SJSA1 (cell line): ENCODE data around the gene RNF113B. TPM values are rescaled to one million over a fixed set of nuclear protein-coding genes. Genes with fewer than 3 reads are reported as not detected.

Experiments used
- DNase-seq, 2 experiments: peaks; one replicate each; pipeline ENCODE4 v3.0.0-alpha.2; 2015 to 2020; ENCODE audit warnings: low spot score in 2 of 2, low read depth in 1 of 2
- H3K27ac ChIP-seq: fragments of 250-450 bp; sonication (Bioruptor Pico); 2 replicates; pipeline ENCODE4 v1.5.1; 2020; ENCODE audit warnings: mild to moderate bottlenecking, moderate library complexity
- H3K27me3 ChIP-seq: fragments of 250-450 bp; sonication (Bioruptor Pico); replicated peaks from 2 replicates; pipeline ENCODE4 v1.5.1; 2020; ENCODE audit warnings: mild to moderate bottlenecking, moderate library complexity
- H3K36me3 ChIP-seq: fragments of 250-450 bp; sonication (Bioruptor Pico); 2 replicates; pipeline ENCODE4 v1.5.1; 2020; ENCODE audit warnings: mild to moderate bottlenecking
- H3K4me1 ChIP-seq: fragments of 250-450 bp; sonication (Bioruptor Pico); replicated peaks from 2 replicates; pipeline ENCODE4 v1.6.1; 2021; ENCODE audit warnings: mild to moderate bottlenecking
- H3K4me3 ChIP-seq: fragments of 250-450 bp; sonication (Bioruptor Pico); 2 replicates; pipeline ENCODE4 v1.5.1; 2020; ENCODE audit warnings: mild to moderate bottlenecking
- H3K9me3 ChIP-seq: fragments of 250-450 bp; sonication (Bioruptor Pico); replicated peaks from 2 replicates; pipeline ENCODE4 v1.5.1; 2020; ENCODE audit warnings: mild to moderate bottlenecking
- total RNA-seq: library from RNA; depleted of rRNA; stranded (reverse); fragments of >200 nt; shearing (Covaris generic); gene quantifications from 2 replicates; pipeline ENCODE4 v1.2.3, GENCODE V29; 2014

Gene RNF113B
- total RNA-seq, 1 experiment from 2014 or later, result not detected

- Histone ChIP-seq H3K36me3 (peaks cover 8% of the 10 kb centered on the region; the same call in 1 of the 2 replicates), H3K4me1 (peaks cover 11% of the 10 kb centered on the region), H3K27ac (no peak overlapping the region), H3K9me3 (no peaks in the 10 kb centered on the region), H3K4me3 (no peak overlapping the region), H3K27me3 (no peaks in the 10 kb centered on the region)
- no peak for DNase-seq
These were observed 22.4 kb upstream of the RNF113B start for GRCh38 chr13:98199480-98199879.

- H3K4me1 ChIP-seq, result peaks cover 11% of the 10 kb centered on the region
- 0 out of 2 replicates have a peak, but pooled peaks cover 3% of the 10 kb centered on the region for H3K36me3 ChIP-seq
- no peak for DNase-seq
- H3K27me3 ChIP-seq, result no peaks in the 10 kb centered on the region
- no peak overlapping the region for H3K4me3 ChIP-seq
- H3K9me3 ChIP-seq, result no peaks in the 10 kb centered on the region
- no peak overlapping the region for H3K27ac ChIP-seq
These were observed 21.6 kb upstream of the RNF113B start for GRCh38 chr13:98198683-98199082.

- no peak for DNase-seq
These were observed 18.2 kb upstream of the RNF113B start for GRCh38 chr13:98195054-98195791.

GRCh38 chr13:98192008-98192407 lies 14.9 kb upstream of the RNF113B start:
- peaks cover 5% of the 10 kb centered on the region; the same call in 1 of the 2 replicates for H3K4me1 ChIP-seq
- H3K4me3 ChIP-seq, result no peak overlapping the region
- H3K9me3 ChIP-seq, result no peaks in the 10 kb centered on the region
- H3K36me3 ChIP-seq, result no peaks in the 10 kb centered on the region
- H3K27ac ChIP-seq, result no peak overlapping the region
- no peaks in the 10 kb centered on the region for H3K27me3 ChIP-seq
- no peak for DNase-seq

More at GRCh38 chr13:98195054-98195791, 18.2 kb upstream of the RNF113B start:
- Histone ChIP-seq H3K4me1 (peaks cover 16% of the 10 kb centered on the region), H3K36me3 (no peaks in the 10 kb centered on the region), H3K4me3 (no peak overlapping the region), H3K27me3 (no peaks in the 10 kb centered on the region), H3K27ac (no peak overlapping the region), H3K9me3 (no peaks in the 10 kb centered on the region)

DNA sequence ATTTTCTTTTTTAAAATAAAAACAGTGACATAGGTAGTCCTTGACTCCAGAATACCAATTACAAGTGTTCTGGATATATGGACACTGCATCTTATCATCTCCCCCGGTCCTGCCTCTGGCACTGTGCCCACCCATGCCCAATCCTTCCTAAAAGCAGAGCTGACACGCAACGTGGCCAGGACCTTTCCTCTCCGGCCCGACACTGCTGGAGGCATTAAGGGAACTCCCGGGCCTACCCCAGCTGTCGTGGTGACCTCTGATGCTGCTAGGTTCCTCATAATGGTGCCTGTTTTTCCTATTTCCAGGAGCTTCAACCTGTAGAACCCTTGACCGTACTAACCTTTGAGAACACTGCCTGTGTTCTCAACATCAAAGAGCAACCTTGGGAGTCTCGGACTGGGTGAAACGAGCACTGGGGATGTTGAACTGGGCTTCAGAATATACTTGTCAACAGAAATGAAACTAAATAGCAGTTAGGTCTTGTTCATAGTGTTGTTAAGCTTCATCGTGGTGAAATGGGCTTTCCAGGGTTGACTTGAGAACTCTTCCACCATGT lies 13.9 kb upstream of the RNF113B start:
- DNase-seq, result no peak
- no peaks in the 10 kb centered on the region for H3K27me3 ChIP-seq
- H3K9me3 ChIP-seq, result no peaks in the 10 kb centered on the region
- no peak overlapping the region for H3K4me3 ChIP-seq
- peaks cover 5% of the 10 kb centered on the region; the same call in 1 of the 2 replicates for H3K4me1 ChIP-seq
- no peak overlapping the region for H3K27ac ChIP-seq
- no peaks in the 10 kb centered on the region for H3K36me3 ChIP-seq

DNA sequence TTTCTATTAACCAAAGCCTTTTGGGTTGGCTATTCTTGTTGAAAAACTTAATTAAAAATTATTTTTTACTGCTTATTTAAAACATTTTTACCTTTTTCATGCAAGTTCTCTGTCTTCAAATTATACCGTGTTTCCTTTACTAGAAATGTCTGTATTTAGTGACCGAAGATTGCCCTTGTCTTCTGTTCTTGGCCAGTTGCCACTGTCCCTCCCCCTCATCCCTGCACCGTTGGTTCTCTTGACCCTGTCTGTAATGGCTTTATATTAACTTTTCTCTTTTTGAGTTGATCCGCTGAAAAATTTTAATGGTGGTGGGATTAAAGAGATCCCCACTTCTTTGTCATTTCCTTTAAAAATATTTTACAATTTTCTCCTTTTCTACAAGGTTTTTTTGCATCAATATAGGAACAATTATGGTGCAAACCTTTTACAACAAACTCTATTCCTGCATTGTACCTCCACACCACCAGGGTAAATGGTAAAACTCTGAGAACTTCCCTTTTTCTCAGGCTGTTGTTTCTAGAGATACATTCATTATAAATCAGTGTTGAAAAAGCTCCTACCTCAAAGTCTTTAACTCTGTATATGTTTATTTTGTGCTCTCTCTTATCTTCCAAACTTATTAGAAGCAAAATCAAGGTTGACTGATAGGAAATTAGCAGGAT lies 12.9 kb upstream of the RNF113B start:
- H3K36me3 ChIP-seq, result no peaks in the 10 kb centered on the region
- H3K4me1 ChIP-seq, result peaks cover 5% of the 10 kb centered on the region; the same call in 1 of the 2 replicates

DNA sequence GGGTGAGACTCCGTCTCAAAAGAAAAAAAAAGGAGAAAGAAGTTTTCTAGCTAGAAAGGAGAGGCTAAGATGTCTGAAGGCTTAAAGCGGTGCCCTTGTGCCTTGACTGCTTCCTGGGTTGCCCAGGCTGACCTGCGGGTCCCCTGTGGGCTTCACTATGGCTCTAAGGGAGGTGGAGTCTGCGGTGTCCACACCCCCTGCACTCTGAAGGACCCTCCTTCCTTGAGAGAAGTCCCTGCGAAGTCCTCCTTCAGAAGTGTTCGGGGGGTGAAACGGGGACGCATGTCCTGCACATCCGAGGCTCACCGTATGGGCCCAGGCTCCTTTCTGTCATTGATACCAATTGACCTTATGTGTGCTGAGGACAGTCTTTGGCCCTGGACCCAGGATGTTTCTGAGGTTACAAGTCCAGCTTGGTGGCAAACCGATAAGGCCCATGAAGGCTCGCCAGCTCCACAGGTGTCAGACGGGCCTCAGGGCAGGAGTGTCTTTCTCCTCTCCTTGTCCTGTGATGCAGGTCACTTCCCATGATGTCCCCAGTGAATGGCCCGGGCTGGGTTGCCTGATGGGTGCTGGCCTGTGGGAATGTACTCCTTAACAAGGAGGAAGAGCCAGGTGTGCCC lies 11.6 kb upstream of the RNF113B start:
- no peak overlapping the region for H3K27ac ChIP-seq

More for the DNA sequence above, 12.9 kb upstream of the RNF113B start:
- H3K4me3 ChIP-seq, result no peak overlapping the region
- H3K27me3 ChIP-seq, result no peaks in the 10 kb centered on the region
- no peak overlapping the region for H3K27ac ChIP-seq
- no peaks in the 10 kb centered on the region for H3K9me3 ChIP-seq
- no peak for DNase-seq

GRCh38 chr13:98187965-98188261 lies 10.8 kb upstream of the RNF113B start:
- H3K27me3 ChIP-seq, result no peaks in the 10 kb centered on the region
- no peak for DNase-seq
- no peak overlapping the region for H3K27ac ChIP-seq
- H3K4me1 ChIP-seq, result peaks cover 5% of the 10 kb centered on the region; the same call in 1 of the 2 replicates
- H3K9me3 ChIP-seq, result no peaks in the 10 kb centered on the region
- peaks cover 2% of the 10 kb centered on the region; the same call in 1 of the 2 replicates for H3K36me3 ChIP-seq
- no peak overlapping the region for H3K4me3 ChIP-seq

More for the DNA sequence above, 11.6 kb upstream of the RNF113B start:
- Histone ChIP-seq H3K36me3 (peaks cover 2% of the 10 kb centered on the region; the same call in 1 of the 2 replicates), H3K27me3 (no peaks in the 10 kb centered on the region), H3K4me1 (peaks cover 5% of the 10 kb centered on the region; the same call in 1 of the 2 replicates), H3K9me3 (no peaks in the 10 kb centered on the region), H3K4me3 (no peak overlapping the region)
- DNase-seq, result no peak

DNA sequence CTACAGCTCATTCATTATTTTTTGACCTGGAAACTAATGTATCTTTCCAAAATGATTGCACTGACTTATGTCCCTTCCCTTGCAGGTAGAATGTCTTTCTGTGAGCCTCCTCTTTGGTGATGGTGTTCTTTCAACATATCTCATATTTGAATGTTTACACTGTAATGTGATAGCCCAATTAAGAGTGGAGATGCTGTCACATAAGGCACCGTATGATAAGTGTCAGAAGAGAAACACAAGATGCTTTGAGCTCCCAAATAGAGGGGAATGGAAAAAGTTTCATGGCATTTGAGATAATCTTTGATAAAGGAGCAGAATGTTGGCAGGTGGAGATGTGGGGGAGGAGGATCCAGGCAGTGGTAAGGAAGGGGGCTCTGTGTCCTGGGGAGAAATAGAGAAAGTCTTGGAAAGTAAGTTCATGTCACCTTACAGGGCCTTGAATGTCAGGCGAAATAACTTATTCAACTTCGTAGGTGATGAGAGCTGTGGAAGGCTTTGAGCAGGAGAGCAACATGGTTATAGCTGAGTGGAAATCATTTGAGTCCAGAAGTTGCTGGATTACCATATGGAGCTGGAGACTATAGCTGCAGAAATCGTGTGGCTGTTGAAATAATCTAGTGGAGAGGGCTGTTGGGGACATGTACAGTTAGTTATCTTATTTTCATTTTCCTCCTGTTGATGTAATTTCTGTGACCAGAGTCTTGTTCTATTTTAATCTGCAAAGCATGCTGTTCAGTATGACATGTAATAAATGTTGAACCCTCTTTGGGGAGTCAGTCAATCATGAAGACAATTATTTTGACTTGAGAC lies 10.3 kb upstream of the RNF113B start:
- Histone ChIP-seq H3K9me3 (no peaks in the 10 kb centered on the region), H3K27me3 (no peaks in the 10 kb centered on the region), H3K36me3 (peaks cover 2% of the 10 kb centered on the region; the same call in 1 of the 2 replicates), H3K4me1 (peaks cover 5% of the 10 kb centered on the region; the same call in 1 of the 2 replicates), H3K4me3 (no peak overlapping the region), H3K27ac (no peak overlapping the region)
- no peak for DNase-seq

DNA sequence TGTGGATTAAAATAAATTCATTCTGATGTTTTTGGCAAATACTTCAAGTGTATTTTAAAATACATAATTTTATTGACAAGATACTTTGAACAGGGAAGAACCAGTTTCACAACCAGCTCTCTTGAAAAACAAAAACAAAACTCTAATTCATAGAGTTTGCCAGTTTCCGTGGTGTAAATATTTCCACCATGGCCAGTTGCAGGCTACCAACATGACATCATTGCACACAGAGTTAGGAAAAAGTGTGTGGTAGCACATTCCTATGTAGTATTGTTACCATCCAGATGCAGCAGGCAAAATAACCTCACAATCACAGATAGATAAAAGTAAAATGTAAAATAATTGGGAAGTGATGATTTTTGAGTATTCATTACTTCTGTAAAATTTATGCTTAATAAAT lies 7.7 kb upstream of the RNF113B start:
- Histone ChIP-seq H3K27ac (no peak overlapping the region), H3K4me3 (no peak overlapping the region), H3K4me1 (peaks cover 7% of the 10 kb centered on the region; the same call in 1 of the 2 replicates), H3K27me3 (no peaks in the 10 kb centered on the region), H3K36me3 (peaks cover 2% of the 10 kb centered on the region; the same call in 1 of the 2 replicates), H3K9me3 (no peaks in the 10 kb centered on the region)
- no peak for DNase-seq

GRCh38 chr13:98182589-98182988 lies 5.5 kb upstream of the RNF113B start:
- Histone ChIP-seq H3K36me3 (peaks cover 2% of the 10 kb centered on the region; the same call in 1 of the 2 replicates), H3K27me3 (no peaks in the 10 kb centered on the region), H3K4me1 (peaks cover 7% of the 10 kb centered on the region; the same call in 1 of the 2 replicates), H3K9me3 (no peaks in the 10 kb centered on the region), H3K4me3 (no peak overlapping the region), H3K27ac (no peak overlapping the region)
- DNase-seq, result no peak

DNA sequence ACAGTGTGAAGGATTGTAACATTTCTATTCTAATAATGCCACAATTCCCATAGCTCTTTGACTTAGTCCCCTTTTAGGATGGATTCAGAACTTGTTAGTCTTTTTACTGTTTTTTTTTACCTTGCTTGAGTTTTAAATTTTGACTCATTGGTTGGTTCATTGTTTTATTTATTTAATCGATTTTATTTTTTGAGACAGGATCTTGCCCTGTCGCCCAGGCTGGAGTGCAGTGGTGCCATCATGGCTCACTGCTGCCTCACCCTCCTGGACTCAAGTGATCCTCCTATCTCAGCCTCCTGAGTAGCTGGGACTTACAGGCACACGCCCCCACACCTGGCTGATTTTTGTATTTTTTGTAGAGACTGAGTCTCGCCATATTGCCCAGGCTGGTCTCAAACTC lies 5.1 kb upstream of the RNF113B start:
- no peaks in the 10 kb centered on the region for H3K9me3 ChIP-seq
- H3K27ac ChIP-seq, result no peak overlapping the region
- DNase-seq, result no peak
- no peak overlapping the region for H3K4me3 ChIP-seq
- no peaks in the 10 kb centered on the region for H3K27me3 ChIP-seq
- H3K4me1 ChIP-seq, result peaks cover 9% of the 10 kb centered on the region
- peaks cover 3% of the 10 kb centered on the region for H3K36me3 ChIP-seq
